Astrocyte of the spinal cord (primary cell): ENCODE measurements around the gene XRCC5.

Experiments
- DNase-seq: peaks from one replicate; pipeline ENCODE4 v3.0.0; 2011; ENCODE audit warnings: low read depth, low spot score
- H3K4me3 ChIP-seq: 2 replicates; pipeline ENCODE4 v1.5.1; 2011; ENCODE audit warnings: low read depth, mild to moderate bottlenecking, low read length, moderate library complexity
- in situ Hi-C: cut with HindIII; loops from 2 replicates; pipeline ENCODE4 v1.10.0; 2017; ENCODE audit warnings: low sequenced_read_pairs
- TF ChIP-seq, protein P1 (sequence below): IDR thresholded peaks from 2 replicates; pipeline ENCODE4 v1.5.1; 2012; ENCODE audit warnings: low read depth, mild to moderate bottlenecking, low read length, inconsistent platforms

The XRCC5 gene

GRCh38 chr2:216114382-216114713, 5.2 kb downstream of the XRCC5 start:
- no peak overlapping the region for H3K4me3 ChIP-seq
- in situ Hi-C loops = no loop called here
- no peak for DNase-seq
- TF ChIP-seq, protein P1, sequence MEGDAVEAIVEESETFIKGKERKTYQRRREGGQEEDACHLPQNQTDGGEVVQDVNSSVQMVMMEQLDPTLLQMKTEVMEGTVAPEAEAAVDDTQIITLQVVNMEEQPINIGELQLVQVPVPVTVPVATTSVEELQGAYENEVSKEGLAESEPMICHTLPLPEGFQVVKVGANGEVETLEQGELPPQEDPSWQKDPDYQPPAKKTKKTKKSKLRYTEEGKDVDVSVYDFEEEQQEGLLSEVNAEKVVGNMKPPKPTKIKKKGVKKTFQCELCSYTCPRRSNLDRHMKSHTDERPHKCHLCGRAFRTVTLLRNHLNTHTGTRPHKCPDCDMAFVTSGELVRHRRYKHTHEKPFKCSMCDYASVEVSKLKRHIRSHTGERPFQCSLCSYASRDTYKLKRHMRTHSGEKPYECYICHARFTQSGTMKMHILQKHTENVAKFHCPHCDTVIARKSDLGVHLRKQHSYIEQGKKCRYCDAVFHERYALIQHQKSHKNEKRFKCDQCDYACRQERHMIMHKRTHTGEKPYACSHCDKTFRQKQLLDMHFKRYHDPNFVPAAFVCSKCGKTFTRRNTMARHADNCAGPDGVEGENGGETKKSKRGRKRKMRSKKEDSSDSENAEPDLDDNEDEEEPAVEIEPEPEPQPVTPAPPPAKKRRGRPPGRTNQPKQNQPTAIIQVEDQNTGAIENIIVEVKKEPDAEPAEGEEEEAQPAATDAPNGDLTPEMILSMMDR = no peak

DNA sequence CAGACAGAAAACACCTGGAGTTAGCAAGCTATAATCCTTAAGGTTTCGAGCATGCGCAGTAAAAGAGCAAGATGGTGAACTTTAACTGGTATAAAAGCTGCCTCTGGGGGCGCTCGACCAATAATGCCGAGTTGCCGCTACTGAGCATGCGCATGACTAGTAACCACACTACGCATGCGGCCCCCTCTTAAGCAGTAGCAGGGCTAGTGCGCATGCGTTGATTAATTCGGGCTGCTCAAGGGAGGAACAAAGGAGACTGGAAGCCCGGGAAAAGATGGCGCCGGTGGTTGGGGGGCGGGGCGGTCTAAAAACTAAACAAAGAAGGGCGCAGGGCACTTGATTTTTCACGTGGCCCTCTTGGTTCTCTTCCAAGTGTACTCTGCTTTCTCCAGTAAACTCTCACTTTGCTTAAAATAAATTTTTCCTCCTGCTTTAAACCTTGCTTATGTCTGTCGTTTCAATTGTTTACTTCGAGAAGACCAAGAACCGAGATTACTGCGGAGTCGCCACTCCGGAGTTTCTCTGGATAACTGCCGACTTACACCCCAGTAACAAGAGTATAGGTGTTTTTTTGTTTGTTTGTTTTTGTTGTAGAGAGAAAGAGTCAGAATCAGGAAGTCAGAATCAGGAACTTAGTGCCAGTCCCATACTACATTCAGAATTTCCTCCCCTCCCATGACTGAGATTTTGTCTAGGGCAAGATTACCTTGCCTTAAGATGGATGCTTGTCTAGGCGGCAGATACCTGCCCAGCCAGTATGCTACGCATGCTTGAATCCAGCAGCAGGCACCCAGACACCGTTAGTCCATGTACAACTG, 5.8 kb downstream of the XRCC5 start:
- in situ Hi-C loops = no loop called here
- TF ChIP-seq, protein P1 = peak; percentile 86
- DNase-seq = peak; percentile 99
- peak overlapping the region; percentile 47 for H3K4me3 ChIP-seq

- TF ChIP-seq, protein P1 = no peak
- H3K4me3 ChIP-seq = no peak overlapping the region
- in situ Hi-C loops = no loop called here
- DNase-seq = no peak
Measured at GRCh38 chr2:216116418-216116817, 7.3 kb downstream of the XRCC5 start.

DNA sequence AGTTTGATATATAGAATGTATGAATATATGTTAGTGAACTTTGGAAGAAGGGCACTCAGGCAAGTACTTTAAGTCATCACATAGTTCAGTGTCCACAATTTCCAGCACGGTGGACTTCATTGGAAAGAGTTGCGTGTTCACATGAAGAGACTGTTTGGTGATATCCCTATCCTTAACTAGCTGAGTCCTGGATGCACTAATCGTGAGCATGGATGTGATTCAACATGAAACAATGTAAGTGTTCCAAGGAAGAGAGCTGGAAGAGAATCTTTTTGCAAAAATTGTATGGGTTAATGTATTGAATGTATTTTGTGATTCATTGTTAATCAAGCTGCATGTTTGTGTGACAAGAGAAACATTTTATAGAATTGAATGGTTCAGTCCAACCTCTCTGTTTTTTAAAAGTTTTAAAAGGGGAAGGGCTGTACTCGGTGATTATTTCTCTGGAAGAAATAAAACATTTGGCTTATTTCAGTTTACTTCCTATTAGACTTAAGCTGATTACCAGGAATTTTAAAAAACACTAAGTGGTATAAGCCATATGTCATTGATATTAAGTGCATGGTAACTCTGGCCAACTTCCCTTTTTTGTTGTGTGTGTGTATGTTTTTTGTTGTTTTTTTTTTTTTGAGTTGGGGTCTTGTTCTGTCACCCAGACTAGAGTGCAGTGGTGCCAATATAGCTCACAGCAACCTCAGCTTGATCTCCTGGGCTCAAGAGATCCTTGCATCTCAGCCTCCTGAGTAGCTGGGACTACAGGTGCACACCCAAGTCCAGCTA, 8.6 kb downstream of the XRCC5 start:
- DNase-seq = peak; percentile 17
- in situ Hi-C loops = no loop called here
- H3K4me3 ChIP-seq = no peak overlapping the region
- TF ChIP-seq, protein P1 = no peak

GRCh38 chr2:216118474-216118873, 9.3 kb downstream of the XRCC5 start:
- in situ Hi-C loops = no loop called here
- no peak overlapping the region for H3K4me3 ChIP-seq
- TF ChIP-seq, protein P1 = no peak

DNA sequence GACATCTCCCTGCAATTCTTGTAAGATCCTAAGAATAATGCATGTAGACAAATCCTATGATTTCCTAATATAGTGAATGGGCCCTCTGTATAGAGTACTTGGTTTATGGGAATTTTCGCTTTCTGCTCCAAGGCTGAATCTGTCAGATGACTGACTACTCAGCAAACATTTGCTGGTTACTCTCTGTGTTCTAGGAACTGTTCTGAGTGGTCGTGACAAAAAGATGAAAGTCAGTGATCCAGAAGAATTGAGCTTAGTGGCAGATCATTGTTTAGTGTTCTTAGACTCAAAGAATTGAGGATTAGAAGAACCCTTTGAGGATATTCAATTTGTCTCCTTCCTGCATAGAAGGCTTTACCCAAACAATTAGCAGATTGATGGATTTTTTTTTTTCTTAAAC, 10.0 kb downstream of the XRCC5 start:
- no peak overlapping the region for H3K4me3 ChIP-seq
- TF ChIP-seq, protein P1 = no peak
- no peak for DNase-seq
- in situ Hi-C loops = no loop called here

More at GRCh38 chr2:216118474-216118873, 9.3 kb downstream of the XRCC5 start:
- DNase-seq = no peak
